OCI-M2 (cell line): ENCODE measurements around the gene PPP1R15A.
"Not testable (repeated sequence)": the region's sequence is repeated elsewhere in the genome, so short reads cannot be mapped to it uniquely, and the experiment has no call there.

Experiments
- DNase-seq: peaks from one replicate; lab custom pipeline; 2025; ENCODE audit not compliant: unreplicated experiment; lab: John Stamatoyannopoulos, UW

PPP1R15A gene

DNA sequence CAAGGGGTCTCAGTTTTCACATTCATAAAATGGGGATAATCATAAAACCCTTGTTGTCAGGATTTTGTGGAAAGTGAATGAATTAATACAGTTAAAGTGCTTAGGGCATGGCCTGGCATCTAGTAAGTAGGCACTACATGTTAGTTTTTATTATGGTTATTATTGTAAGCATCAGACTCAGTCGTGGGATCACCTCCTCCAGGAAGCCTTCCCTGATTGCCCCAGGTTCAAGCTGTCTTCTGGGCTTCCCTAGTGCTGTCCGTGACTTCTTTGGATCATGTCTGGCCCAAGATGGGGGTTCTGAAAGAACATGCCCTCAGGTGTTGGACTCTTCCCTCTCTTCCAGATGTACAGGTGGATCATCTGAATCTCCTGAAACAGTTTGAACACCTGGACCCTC is 38.6 kb downstream of the PPP1R15A start:
- DNase-seq = no peak

DNA sequence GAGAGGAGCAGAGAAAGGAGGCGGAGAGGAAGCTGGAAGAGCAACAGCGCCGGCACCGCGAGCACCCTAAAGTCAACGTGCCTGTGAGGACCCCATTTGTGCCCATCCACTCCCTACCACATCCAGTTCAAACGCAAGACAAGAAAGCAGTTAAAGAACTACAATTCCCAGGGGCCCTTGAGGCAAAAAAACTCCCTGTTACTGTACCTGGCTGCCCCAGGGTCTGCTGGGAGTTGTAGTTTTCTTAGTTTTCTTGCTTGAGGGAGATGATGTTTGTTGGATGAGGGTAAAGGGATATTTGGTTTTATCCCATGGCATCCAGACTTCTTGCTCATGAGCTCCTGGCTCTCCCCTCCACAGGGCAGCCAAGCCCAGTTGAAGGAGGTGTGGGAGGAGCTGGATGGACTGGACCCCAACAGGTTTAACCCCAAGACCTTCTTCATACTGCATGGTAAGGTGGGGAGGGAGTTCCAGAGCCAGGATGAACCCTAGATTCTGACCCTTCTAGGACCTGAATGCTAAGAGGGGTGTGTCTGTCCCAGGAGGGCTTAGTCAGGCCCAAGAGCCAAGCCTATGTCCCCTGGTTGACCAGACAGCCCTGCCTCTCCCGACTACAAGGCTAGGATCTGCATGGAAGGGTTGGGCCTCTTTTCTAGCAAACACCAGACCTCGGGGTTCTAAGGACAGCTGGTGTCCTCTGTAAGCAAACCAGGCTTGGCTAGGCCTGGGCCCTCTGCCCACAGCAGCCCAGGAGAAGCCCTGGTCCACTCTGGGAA is 41.1 kb downstream of the PPP1R15A start:
- no peak for DNase-seq

DNA sequence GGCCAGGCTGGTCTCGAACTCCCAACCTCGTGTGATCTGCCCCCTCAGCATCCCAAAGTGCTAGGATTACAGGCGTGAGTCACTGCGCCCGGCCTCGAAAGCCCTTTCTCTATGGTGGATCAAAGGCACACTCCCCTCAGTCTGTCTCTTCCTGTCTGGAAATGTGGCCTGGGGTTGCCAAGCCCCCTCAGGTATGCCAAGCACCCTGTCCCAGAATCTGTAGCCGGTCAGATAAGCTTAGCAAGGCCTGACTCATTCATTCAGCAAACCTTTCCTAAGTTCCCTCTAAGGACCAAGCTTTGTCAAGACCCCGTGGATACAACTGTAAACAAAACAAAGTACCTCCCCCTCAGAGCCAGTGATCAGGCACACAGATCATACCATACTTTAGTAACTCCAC is 42.0 kb downstream of the PPP1R15A start:
- DNase-seq = no peak

DNA sequence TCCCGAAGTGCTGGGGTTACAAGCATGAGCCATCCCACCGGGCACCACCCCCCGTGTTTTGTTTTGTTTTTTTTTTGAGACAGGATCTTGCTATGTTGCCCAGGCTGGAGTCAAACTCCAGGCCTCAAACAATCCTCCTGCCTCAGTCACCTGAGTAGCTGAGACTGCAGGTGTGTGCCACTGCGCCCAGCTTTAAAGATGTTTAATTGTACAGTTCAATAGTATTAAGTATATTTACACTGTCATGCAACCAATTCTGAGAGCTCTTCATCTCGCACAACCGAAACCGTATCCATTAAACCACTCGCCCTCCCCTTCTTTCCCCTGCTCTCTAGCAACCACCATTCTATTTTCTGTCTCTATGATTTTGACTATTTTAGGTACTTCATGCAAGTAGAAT is 43.5 kb downstream of the PPP1R15A start:
- DNase-seq = no peak

DNA sequence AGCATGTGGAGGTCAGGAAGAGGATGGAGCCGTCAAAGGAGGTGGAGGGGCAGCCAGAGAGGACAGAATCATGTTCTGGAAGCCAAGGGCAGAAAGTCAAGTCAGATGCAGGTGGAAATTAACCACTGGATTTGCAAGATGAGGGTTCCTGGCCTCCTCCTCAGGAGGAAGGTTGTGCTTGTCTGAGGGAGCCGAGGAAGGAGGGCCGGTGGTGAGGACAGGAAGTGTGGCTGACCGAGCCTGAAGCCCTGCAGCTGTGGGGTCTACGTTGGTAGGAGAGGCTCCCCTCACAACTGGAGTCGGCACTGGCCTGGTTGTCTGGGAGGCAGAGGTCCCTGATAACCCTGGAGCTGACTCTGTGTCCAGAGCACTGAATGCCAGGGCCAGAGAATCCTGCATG is 45.9 kb downstream of the PPP1R15A start:
- DNase-seq = no peak

DNA sequence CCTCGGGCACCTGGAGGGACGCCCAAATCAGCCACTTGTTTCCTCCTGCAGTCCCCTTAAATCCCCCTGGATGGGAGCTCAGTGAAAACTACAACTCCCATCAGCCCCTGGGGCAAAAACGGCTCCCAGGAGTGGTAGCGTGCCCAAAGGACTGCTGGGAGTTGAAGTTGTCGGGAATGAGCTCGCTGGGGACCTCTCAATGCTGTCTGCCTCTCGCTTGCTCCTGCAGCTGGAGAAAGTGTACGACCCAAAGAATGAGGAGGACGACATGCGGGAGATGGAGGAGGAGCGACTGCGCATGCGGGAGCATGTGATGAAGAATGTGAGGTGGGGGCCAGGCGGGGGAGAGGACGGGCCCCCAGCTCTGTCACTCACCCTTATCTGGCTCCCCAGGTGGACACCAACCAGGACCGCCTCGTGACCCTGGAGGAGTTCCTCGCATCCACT is 46.6 kb downstream of the PPP1R15A start:
- DNase-seq = no peak

DNA sequence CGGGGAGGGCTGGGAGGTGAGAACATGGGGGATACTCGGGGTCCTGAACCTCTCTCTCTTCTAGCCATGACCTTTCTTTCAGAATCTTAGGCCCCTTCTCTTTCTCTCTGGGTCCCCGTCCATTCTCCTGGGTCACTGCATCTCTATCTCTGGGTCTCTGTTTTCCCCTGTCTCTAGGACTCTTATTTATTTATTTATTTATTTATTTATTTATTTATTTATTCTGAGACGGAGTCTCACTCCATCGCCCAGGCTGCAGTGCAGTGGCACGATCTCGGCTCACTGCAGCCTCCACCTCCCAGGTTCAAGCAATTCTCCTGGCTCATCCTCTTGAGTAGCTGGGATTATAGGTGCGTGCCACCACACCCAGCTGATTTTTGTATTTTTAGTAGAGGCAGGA is 47.0 kb downstream of the PPP1R15A start:
- DNase-seq = not testable (repeated sequence)

DNA sequence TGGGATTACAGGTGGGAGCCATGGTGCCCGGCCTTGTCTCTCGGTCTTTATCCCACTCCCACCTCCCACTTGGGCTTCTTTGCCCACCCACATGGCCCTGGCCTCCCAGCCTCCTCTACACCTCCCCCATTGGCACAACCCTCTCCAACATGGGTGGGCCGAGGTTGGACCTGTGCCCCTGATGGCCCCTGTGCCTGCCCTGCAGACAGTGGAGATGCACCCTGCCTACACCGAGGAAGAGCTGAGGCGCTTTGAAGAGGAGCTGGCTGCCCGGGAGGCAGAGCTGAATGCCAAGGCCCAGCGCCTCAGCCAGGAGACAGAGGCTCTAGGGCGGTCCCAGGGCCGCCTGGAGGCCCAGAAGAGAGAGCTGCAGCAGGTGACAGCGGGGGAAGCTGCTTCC is 48.7 kb downstream of the PPP1R15A start:
- no peak for DNase-seq

DNA sequence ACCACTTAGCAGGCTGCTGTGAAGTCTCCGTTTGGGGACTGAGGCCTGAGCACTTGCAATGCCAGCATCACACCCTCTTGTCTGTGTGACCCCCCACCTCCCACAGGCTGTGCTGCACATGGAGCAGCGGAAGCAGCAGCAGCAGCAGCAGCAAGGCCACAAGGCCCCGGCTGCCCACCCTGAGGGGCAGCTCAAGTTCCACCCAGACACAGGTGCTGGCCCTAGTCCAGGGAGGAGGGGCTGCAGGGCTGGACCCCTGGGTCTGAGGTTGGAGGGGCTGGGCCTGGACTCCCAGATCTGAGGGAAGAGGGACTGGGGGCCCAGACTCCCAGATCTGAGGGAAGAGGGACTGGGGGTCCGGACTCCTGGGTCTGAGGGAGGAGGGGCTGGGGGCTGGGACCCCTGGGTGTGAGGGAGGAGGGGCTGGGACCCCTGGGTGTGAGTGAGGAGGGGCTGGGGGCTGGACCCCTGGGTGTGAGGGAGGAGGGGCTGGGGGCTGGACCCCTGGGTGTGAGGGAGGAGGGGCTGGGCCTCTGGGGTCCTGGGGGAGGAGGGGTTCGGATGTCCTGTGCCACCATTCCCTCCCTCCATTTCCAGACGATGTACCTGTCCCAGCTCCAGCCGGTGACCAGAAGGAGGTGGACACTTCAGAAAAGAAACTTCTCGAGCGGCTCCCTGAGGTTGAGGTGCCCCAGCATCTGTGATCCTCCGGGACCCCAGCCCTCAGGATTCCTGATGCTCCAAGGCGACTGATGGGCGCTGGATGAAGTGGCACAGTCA is 49.7 kb downstream of the PPP1R15A start:
- DNase-seq = no peak

DNA sequence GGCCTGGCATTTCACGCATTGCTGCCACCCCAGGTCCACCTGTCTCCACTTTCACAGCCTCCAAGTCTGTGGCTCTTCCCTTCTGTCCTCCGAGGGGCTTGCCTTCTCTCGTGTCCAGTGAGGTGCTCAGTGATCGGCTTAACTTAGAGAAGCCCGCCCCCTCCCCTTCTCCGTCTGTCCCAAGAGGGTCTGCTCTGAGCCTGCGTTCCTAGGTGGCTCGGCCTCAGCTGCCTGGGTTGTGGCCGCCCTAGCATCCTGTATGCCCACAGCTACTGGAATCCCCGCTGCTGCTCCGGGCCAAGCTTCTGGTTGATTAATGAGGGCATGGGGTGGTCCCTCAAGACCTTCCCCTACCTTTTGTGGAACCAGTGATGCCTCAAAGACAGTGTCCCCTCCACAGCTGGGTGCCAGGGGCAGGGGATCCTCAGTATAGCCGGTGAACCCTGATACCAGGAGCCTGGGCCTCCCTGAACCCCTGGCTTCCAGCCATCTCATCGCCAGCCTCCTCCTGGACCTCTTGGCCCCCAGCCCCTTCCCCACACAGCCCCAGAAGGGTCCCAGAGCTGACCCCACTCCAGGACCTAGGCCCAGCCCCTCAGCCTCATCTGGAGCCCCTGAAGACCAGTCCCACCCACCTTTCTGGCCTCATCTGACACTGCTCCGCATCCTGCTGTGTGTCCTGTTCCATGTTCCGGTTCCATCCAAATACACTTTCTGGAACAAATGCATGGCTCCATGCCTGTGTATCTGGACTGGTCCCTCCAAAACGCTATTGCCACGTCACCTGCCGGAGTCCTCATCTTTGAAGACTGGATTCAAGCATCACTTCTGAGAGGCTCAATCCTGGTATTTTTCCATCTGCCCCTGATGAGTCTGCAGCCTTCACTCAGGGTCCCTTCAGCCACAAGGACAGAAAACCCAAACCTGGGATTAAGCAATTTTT is 50.6 kb downstream of the PPP1R15A start:
- DNase-seq = no peak

DNA sequence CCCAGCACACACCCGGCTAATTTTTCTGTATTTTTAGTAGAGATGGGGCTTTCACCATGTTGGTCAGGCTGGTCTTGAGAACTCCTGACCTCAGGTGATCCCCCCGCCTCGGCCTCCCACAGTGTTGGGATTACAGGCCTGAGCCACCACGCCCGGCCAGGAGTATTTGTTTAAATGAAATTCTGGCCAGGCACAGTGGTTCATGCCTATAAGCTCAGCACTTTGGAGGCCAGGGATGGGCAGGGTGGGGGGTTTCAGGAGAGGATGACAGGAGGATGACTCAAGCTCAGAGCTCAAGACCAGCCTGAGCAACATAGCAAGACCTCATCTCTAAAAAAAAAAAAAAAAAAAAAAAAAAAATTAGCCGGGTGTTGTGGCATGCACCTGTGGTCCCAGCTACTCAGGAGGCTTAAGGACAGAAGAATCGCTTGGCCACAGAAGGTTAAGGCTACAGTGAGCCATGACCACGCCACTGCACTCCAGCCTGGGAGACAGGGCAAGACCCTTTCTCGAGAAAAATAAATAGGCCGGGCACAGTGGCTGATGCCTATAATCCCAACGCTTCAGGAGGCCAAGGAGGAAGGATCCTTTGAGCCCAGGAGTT is 53.1 kb downstream of the PPP1R15A start:
- DNase-seq = no peak
